Trophoblast cell (in vitro differentiated cells and primary cell): ENCODE measurements around the gene OR2T4.

Source experiments
- DNase-seq, 2 donors: peaks; one replicate each; pipeline ENCODE4 v3.0.0-alpha.2; 2016
- H2AFZ ChIP-seq: 2 replicates; pipeline ENCODE4 v1.6.1; 2013; ENCODE audit warnings: low read length, moderate library complexity, mild to moderate bottlenecking; ENCODE audit not compliant: insufficient read depth, poor library complexity
- H2AK5ac ChIP-seq: 2 replicates; pipeline ENCODE4 v1.6.1; 2013; ENCODE audit warnings: mild to moderate bottlenecking, low read length
- H2BK120ac ChIP-seq: 2 replicates; pipeline ENCODE4 v1.6.1; 2013; ENCODE audit warnings: low read length, mild to moderate bottlenecking, moderate library complexity; ENCODE audit not compliant: insufficient read depth, poor library complexity
- H2BK12ac ChIP-seq: 2 replicates; pipeline ENCODE4 v1.6.1; 2013; ENCODE audit warnings: mild to moderate bottlenecking, low read length, moderate library complexity
- H2BK5ac ChIP-seq: 2 replicates; pipeline ENCODE4 v1.6.1; 2013; ENCODE audit warnings: low read length, low read depth, moderate library complexity, mild to moderate bottlenecking; ENCODE audit not compliant: poor library complexity
- H3K14ac ChIP-seq: 2 replicates; pipeline ENCODE4 v1.6.1; 2013; ENCODE audit warnings: mild to moderate bottlenecking, low read length
- H3K18ac ChIP-seq: 2 replicates; pipeline ENCODE4 v1.6.1; 2013; ENCODE audit warnings: mild to moderate bottlenecking, low read length
- H3K23ac ChIP-seq: 2 replicates; pipeline ENCODE4 v1.6.1; 2013; ENCODE audit warnings: low read length
- H3K27ac ChIP-seq: 2 replicates; pipeline ENCODE4 v1.5.1; 2013; ENCODE audit warnings: low read depth, mild to moderate bottlenecking, inconsistent platforms, low read length, moderate library complexity
- H3K27me3 ChIP-seq: 2 replicates; pipeline ENCODE4 v1.6.1; 2013; ENCODE audit warnings: inconsistent platforms, mild to moderate bottlenecking, low read length, moderate library complexity; ENCODE audit not compliant: insufficient read depth
- H3K36me3 ChIP-seq, 2 experiments: 1 replicate in 1 of 2; 2 replicates in 1 of 2; pipeline ENCODE4 v1.6.1; 2013; ENCODE audit warnings: low read length in 2 of 2, mild to moderate bottlenecking in 2 of 2, moderate library complexity in 1 of 2; ENCODE audit not compliant: insufficient read depth in 2 of 2, control insufficient read depth in 1 of 2
- H3K4ac ChIP-seq: 2 replicates; pipeline ENCODE4 v1.6.1; 2013; ENCODE audit warnings: low read depth, mild to moderate bottlenecking, low read length, moderate library complexity
- H3K4me1 ChIP-seq, 2 experiments: 1 replicate in 1 of 2; 2 replicates in 1 of 2; pipeline ENCODE4 v1.6.1; 2013; ENCODE audit warnings: low read length in 2 of 2, mild to moderate bottlenecking in 2 of 2, moderate library complexity in 1 of 2; ENCODE audit not compliant: insufficient read depth in 2 of 2, control insufficient read depth in 1 of 2
- H3K4me2 ChIP-seq: 2 replicates; pipeline ENCODE4 v1.6.1; 2013; ENCODE audit warnings: inconsistent platforms, mild to moderate bottlenecking, low read length, moderate library complexity
- H3K4me3 ChIP-seq: 2 replicates; pipeline ENCODE4 v1.5.1; 2013; ENCODE audit warnings: mild to moderate bottlenecking, low read depth, low read length, inconsistent platforms
- H3K79me1 ChIP-seq: one replicate; pipeline ENCODE4 v1.6.1; 2013; ENCODE audit warnings: low read length
- H3K79me2 ChIP-seq: 2 replicates; pipeline ENCODE4 v1.6.1; 2013; ENCODE audit warnings: low read length, mild to moderate bottlenecking; ENCODE audit not compliant: control insufficient read depth, insufficient read depth, poor library complexity
- H3K9ac ChIP-seq: 2 replicates; pipeline ENCODE4 v1.6.1; 2013; ENCODE audit warnings: mild to moderate bottlenecking, low read length
- H3K9me3 ChIP-seq: 2 replicates; pipeline ENCODE4 v1.6.1; 2013; ENCODE audit warnings: low read depth, mild to moderate bottlenecking, control low read depth, inconsistent platforms, low read length; ENCODE audit not compliant: insufficient read depth
- H4K12ac ChIP-seq: 2 replicates; pipeline ENCODE4 v1.6.1; 2013; ENCODE audit warnings: low read depth, mild to moderate bottlenecking, low read length, moderate library complexity
- H4K8ac ChIP-seq: 2 replicates; pipeline ENCODE4 v1.6.1; 2013; ENCODE audit warnings: low read depth, mild to moderate bottlenecking, low read length, moderate library complexity
- H4K91ac ChIP-seq: one replicate; pipeline ENCODE4 v1.6.1; 2013; ENCODE audit warnings: low read depth, mild to moderate bottlenecking, low read length, moderate library complexity
- WGBS: extraction: QIAGEN DNeasy Blood & Tissue Kit; methylation state at CpG from one replicate; pipeline ENCODE4 v1.1.7; 2013; ENCODE audit warnings: missing lambda C conversion rate; ENCODE audit not compliant: insufficient read length, insufficient coverage; ENCODE audit errors: extremely low coverage; 5-methylcytosine and 5-hydroxymethylcytosine counted together

Gene OR2T4

GRCh38 chr1:248348475-248348874, 13.0 kb upstream of the OR2T4 start, which contains the start of gene OR14C36:
Gene OR14C36, plus strand, starts transcription at chr1:248348775. Its CDS starts 0 bp downstream, at chr1:248348775.
- no peaks in the 10 kb centered on the region for H3K4me1 ChIP-seq
- H3K14ac ChIP-seq: no peak within 1 kb of the TSS
- no peaks in the 10 kb centered on the region for H3K79me2 ChIP-seq
- no peaks in the 10 kb centered on the region for H3K79me1 ChIP-seq
- no peak for DNase-seq
- no peak within 1 kb of the TSS for H3K4ac ChIP-seq
- no peaks in the 10 kb centered on the region for H3K36me3 ChIP-seq
- H3K18ac ChIP-seq: no peak within 1 kb of the TSS
- no peak within 1 kb of the TSS for H3K4me3 ChIP-seq
- peaks cover 13% of the 10 kb centered on the region for H3K9me3 ChIP-seq
- no peak within 1 kb of the TSS for H3K9ac ChIP-seq
- no peak within 1 kb of the TSS for H3K4me2 ChIP-seq
- H2BK12ac ChIP-seq: no peak within 1 kb of the TSS
- H3K27me3 ChIP-seq: no peaks in the 10 kb centered on the region
- H4K8ac ChIP-seq: no peak within 1 kb of the TSS
- H4K91ac ChIP-seq: no peak within 1 kb of the TSS
- H4K12ac ChIP-seq: no peak within 1 kb of the TSS
- no peak within 1 kb of the TSS for H2BK120ac ChIP-seq
- H2BK5ac ChIP-seq: no peak within 1 kb of the TSS
- no CpG with 5 or more reads among the region's 4 CpGs for WGBS
- no peak within 1 kb of the TSS for H2AFZ ChIP-seq
- no peak within 1 kb of the TSS for H3K23ac ChIP-seq
- H3K27ac ChIP-seq: no peak within 1 kb of the TSS
- H2AK5ac ChIP-seq: no peak within 1 kb of the TSS

GRCh38 chr1:248359415-248359814, 2.0 kb upstream of the OR2T4 start:
- no peak overlapping the region for H3K4me3 ChIP-seq
- H2BK5ac ChIP-seq: no peak overlapping the region
- H4K12ac ChIP-seq: no peak overlapping the region
- H3K9me3 ChIP-seq: peaks cover 21% of the 10 kb centered on the region
- H3K79me1 ChIP-seq: no peaks in the 10 kb centered on the region
- no peak overlapping the region for H4K8ac ChIP-seq
- no peaks in the 10 kb centered on the region for H3K27me3 ChIP-seq
- no peak overlapping the region for H2AFZ ChIP-seq
- DNase-seq: no peak
- no peak overlapping the region for H2BK120ac ChIP-seq
- no peak overlapping the region for H4K91ac ChIP-seq
- no peak overlapping the region for H3K23ac ChIP-seq
- no peak overlapping the region for H3K9ac ChIP-seq
- no peaks in the 10 kb centered on the region for H3K36me3 ChIP-seq
- no peak overlapping the region for H3K27ac ChIP-seq
- no CpG with 5 or more reads among the region's 3 CpGs for WGBS
- no peak overlapping the region for H3K4me2 ChIP-seq
- no peak overlapping the region for H3K18ac ChIP-seq
- no peaks in the 10 kb centered on the region for H3K4me1 ChIP-seq
- no peak overlapping the region for H2BK12ac ChIP-seq
- H3K4ac ChIP-seq: no peak overlapping the region
- no peak overlapping the region for H3K14ac ChIP-seq
- no peak overlapping the region for H2AK5ac ChIP-seq
- no peaks in the 10 kb centered on the region for H3K79me2 ChIP-seq

- no peak overlapping the region for H3K4me3 ChIP-seq
- no peaks in the 10 kb centered on the region for H3K79me1 ChIP-seq
- no peak overlapping the region for H3K18ac ChIP-seq
- no peak overlapping the region for H3K23ac ChIP-seq
- no peaks in the 10 kb centered on the region for H3K4me1 ChIP-seq
- no peak overlapping the region for H2AK5ac ChIP-seq
- no peak overlapping the region for H3K4me2 ChIP-seq
- no peak overlapping the region for H4K12ac ChIP-seq
- no peaks in the 10 kb centered on the region for H3K79me2 ChIP-seq
- no peak for DNase-seq
- H3K9ac ChIP-seq: no peak overlapping the region
- no peaks in the 10 kb centered on the region for H3K36me3 ChIP-seq
- no peak overlapping the region for H3K14ac ChIP-seq
- H2AFZ ChIP-seq: no peak overlapping the region
- no peak overlapping the region for H2BK12ac ChIP-seq
- H4K91ac ChIP-seq: no peak overlapping the region
- no peaks in the 10 kb centered on the region for H3K27me3 ChIP-seq
- no peak overlapping the region for H2BK120ac ChIP-seq
- H3K4ac ChIP-seq: no peak overlapping the region
- H3K9me3 ChIP-seq: peaks cover 9% of the 10 kb centered on the region
- H3K27ac ChIP-seq: no peak overlapping the region
- H2BK5ac ChIP-seq: no peak overlapping the region
- no peak overlapping the region for H4K8ac ChIP-seq
Observed at GRCh38 chr1:248366609-248367008, 5.1 kb downstream of the OR2T4 start.

GRCh38 chr1:248372394-248372793, 10.9 kb downstream of the OR2T4 start:
- Histone ChIP-seq H3K27me3 (no peaks in the 10 kb centered on the region), H2AFZ (no peak overlapping the region), H3K9ac (no peak overlapping the region), H4K8ac (no peak overlapping the region), H3K79me2 (no peaks in the 10 kb centered on the region), H3K18ac (no peak overlapping the region), H3K79me1 (no peaks in the 10 kb centered on the region), H2AK5ac (no peak overlapping the region), H3K4me3 (no peak overlapping the region), H3K27ac (no peak overlapping the region), H4K12ac (no peak overlapping the region), H3K9me3 (peaks cover 18% of the 10 kb centered on the region), H3K14ac (no peak overlapping the region), H2BK5ac (no peak overlapping the region), H3K4me1 (no peaks in the 10 kb centered on the region), H3K23ac (no peak overlapping the region), H3K36me3 (no peaks in the 10 kb centered on the region), H2BK120ac (no peak overlapping the region), H4K91ac (no peak overlapping the region), H2BK12ac (no peak overlapping the region), H3K4me2 (no peak overlapping the region), H3K4ac (no peak overlapping the region)
- DNase-seq: no peak
- no CpG with 5 or more reads among the region's 5 CpGs for WGBS
